WERI-Rb-1 (cell line): ENCODE measurements around the gene CEP72.

Experiments
- DNase-seq: peaks from one replicate; pipeline ENCODE4 v3.0.0-alpha.2; 2020
- H3K27ac ChIP-seq: fragments of 250-450 bp; sonication (Bioruptor Pico); 2 replicates; pipeline ENCODE4 v1.5.1; 2020; ENCODE audit warnings: mild to moderate bottlenecking, moderate library complexity
- H3K27me3 ChIP-seq: fragments of 250-450 bp; sonication (Bioruptor Pico); 2 replicates; pipeline ENCODE4 v1.5.1; 2021; ENCODE audit warnings: mild to moderate bottlenecking, low read depth, moderate library complexity; ENCODE audit not compliant: insufficient read depth, severe bottlenecking
- H3K36me3 ChIP-seq: fragments of 250-450 bp; sonication (Bioruptor Pico); 2 replicates; pipeline ENCODE4 v1.5.1; 2020; ENCODE audit warnings: mild to moderate bottlenecking, moderate library complexity
- H3K4me3 ChIP-seq: 2 replicates; pipeline ENCODE4 v1.5.1; 2011; ENCODE audit warnings: low read depth, mild to moderate bottlenecking, control low read depth, low read length
- H3K9me3 ChIP-seq: fragments of 250-450 bp; sonication (Bioruptor Pico); 2 replicates; pipeline ENCODE4 v1.5.1; 2021; ENCODE audit warnings: mild to moderate bottlenecking, moderate library complexity; ENCODE audit not compliant: severe bottlenecking
- CTCF ChIP-seq: IDR thresholded peaks from 2 replicates; pipeline ENCODE4 v1.5.1; 2011; ENCODE audit warnings: low read depth, mild to moderate bottlenecking, control low read depth, inconsistent platforms, low read length

Gene CEP72

GRCh38 chr5:645421-645820 lies 33.3 kb downstream of the CEP72 start:
- DNase-seq = no peak
- Histone ChIP-seq H3K27me3 (no peaks in the 10 kb centered on the region), H3K27ac (no peak overlapping the region), H3K9me3 (peaks cover 9% of the 10 kb centered on the region), H3K36me3 (peaks cover 72% of the 10 kb centered on the region), H3K4me3 (no peak overlapping the region)
- TF ChIP-seq CTCF = no peak

- no peak overlapping the region for H3K4me3 ChIP-seq
- no peak for DNase-seq
- H3K36me3 ChIP-seq = peaks cover 64% of the 10 kb centered on the region
- TF ChIP-seq CTCF = no peak
- H3K27ac ChIP-seq = no peak overlapping the region
- H3K9me3 ChIP-seq = peaks cover 9% of the 10 kb centered on the region
- H3K27me3 ChIP-seq = no peaks in the 10 kb centered on the region
These were observed 34.5 kb downstream of the CEP72 start for GRCh38 chr5:646396-647201.

GRCh38 chr5:647311-647710 lies 35.2 kb downstream of the CEP72 start:
- no peaks in the 10 kb centered on the region for H3K27me3 ChIP-seq
- no peak overlapping the region for H3K4me3 ChIP-seq
- H3K9me3 ChIP-seq = peaks cover 9% of the 10 kb centered on the region
- no peak for DNase-seq
- no peak overlapping the region for H3K27ac ChIP-seq
- H3K36me3 ChIP-seq = peaks cover 67% of the 10 kb centered on the region
- no peak for TF ChIP-seq CTCF

- TF ChIP-seq CTCF = no peak
- DNase-seq = no peak
- Histone ChIP-seq H3K27ac (no peak overlapping the region), H3K36me3 (peaks cover 67% of the 10 kb centered on the region), H3K27me3 (no peaks in the 10 kb centered on the region), H3K4me3 (no peak overlapping the region), H3K9me3 (peaks cover 9% of the 10 kb centered on the region)
These were observed 35.6 kb downstream of the CEP72 start for GRCh38 chr5:647727-648126.

- Histone ChIP-seq H3K36me3 (peaks cover 59% of the 10 kb centered on the region), H3K4me3 (no peak overlapping the region), H3K9me3 (peaks cover 9% of the 10 kb centered on the region), H3K27me3 (no peaks in the 10 kb centered on the region), H3K27ac (no peak overlapping the region)
- no peak for DNase-seq
- no peak for TF ChIP-seq CTCF
These were observed 39.3 kb downstream of the CEP72 start for GRCh38 chr5:651296-652022.
